ENCODE data around the gene FAM174B.
A peak's percentile ranks its signal among the peaks of the same experiment; 100 is the strongest.

The FAM174B gene

GRCh38 chr15:92606126-92606835 lies 49.3 kb downstream of the FAM174B start:
- H3K27ac Mint-ChIP-seq: no peak overlapping the region

GRCh38 chr15:92605225-92605944 lies 50.2 kb downstream of the FAM174B start:
- Mint-ChIP-seq H3K27me3 (peaks cover 4% of the 10 kb centered on the region), H3K27ac (no peak overlapping the region), H3K9me3 (peaks cover 8% of the 10 kb centered on the region), H3K36me3 (no peaks in the 10 kb centered on the region), H3K4me3 (no peak overlapping the region), H3K4me1 (no peaks in the 10 kb centered on the region)

More at GRCh38 chr15:92606126-92606835, 49.3 kb downstream of the FAM174B start:
- H3K27me3 Mint-ChIP-seq: peaks cover 4% of the 10 kb centered on the region
- H3K9me3 Mint-ChIP-seq: peaks cover 8% of the 10 kb centered on the region
- no peaks in the 10 kb centered on the region for H3K36me3 Mint-ChIP-seq
- no peaks in the 10 kb centered on the region for H3K4me1 Mint-ChIP-seq
- H3K4me3 Mint-ChIP-seq: no peak overlapping the region

GRCh38 chr15:92603743-92604470 lies 51.7 kb downstream of the FAM174B start:
- Mint-ChIP-seq H3K27ac (no peak overlapping the region), H3K27me3 (peaks cover 7% of the 10 kb centered on the region), H3K9me3 (peaks cover 8% of the 10 kb centered on the region), H3K36me3 (no peaks in the 10 kb centered on the region), H3K4me3 (no peak overlapping the region), H3K4me1 (no peaks in the 10 kb centered on the region)

- Mint-ChIP-seq H3K9me3 (peaks cover 8% of the 10 kb centered on the region), H3K27me3 (peaks cover 7% of the 10 kb centered on the region), H3K4me3 (no peak overlapping the region), H3K27ac (no peak overlapping the region), H3K4me1 (no peaks in the 10 kb centered on the region), H3K36me3 (no peaks in the 10 kb centered on the region)
Observed at GRCh38 chr15:92603278-92603677, 52.3 kb downstream of the FAM174B start.

- Mint-ChIP-seq H3K4me3 (no peak overlapping the region), H3K27ac (peak overlapping the region; percentile 23), H3K27me3 (peaks cover 7% of the 10 kb centered on the region), H3K4me1 (no peaks in the 10 kb centered on the region), H3K9me3 (peaks cover 8% of the 10 kb centered on the region), H3K36me3 (no peaks in the 10 kb centered on the region)
Observed at GRCh38 chr15:92602267-92602593, 53.3 kb downstream of the FAM174B start.

GRCh38 chr15:92601592-92602266 lies 53.8 kb downstream of the FAM174B start:
- no peak overlapping the region for H3K4me3 Mint-ChIP-seq
- no peaks in the 10 kb centered on the region for H3K36me3 Mint-ChIP-seq
- peaks cover 7% of the 10 kb centered on the region for H3K27me3 Mint-ChIP-seq
- peaks cover 8% of the 10 kb centered on the region for H3K9me3 Mint-ChIP-seq
- H3K4me1 Mint-ChIP-seq: no peaks in the 10 kb centered on the region
- H3K27ac Mint-ChIP-seq: no peak overlapping the region

GRCh38 chr15:92600856-92601255 lies 54.7 kb downstream of the FAM174B start:
- H3K9me3 Mint-ChIP-seq: peaks cover 1% of the 10 kb centered on the region
- no peaks in the 10 kb centered on the region for H3K36me3 Mint-ChIP-seq
- H3K4me3 Mint-ChIP-seq: no peak overlapping the region
- H3K27ac Mint-ChIP-seq: no peak overlapping the region
- H3K4me1 Mint-ChIP-seq: no peaks in the 10 kb centered on the region
- peaks cover 8% of the 10 kb centered on the region for H3K27me3 Mint-ChIP-seq

- Mint-ChIP-seq H3K4me1 (no peaks in the 10 kb centered on the region), H3K27ac (no peak overlapping the region), H3K36me3 (no peaks in the 10 kb centered on the region), H3K27me3 (peaks cover 10% of the 10 kb centered on the region), H3K9me3 (no peaks in the 10 kb centered on the region), H3K4me3 (no peak overlapping the region)
Observed at GRCh38 chr15:92599394-92599970, 56.1 kb downstream of the FAM174B start.

- no peaks in the 10 kb centered on the region for H3K36me3 Mint-ChIP-seq
- H3K27ac Mint-ChIP-seq: no peak overlapping the region
- peaks cover 10% of the 10 kb centered on the region for H3K27me3 Mint-ChIP-seq
- no peaks in the 10 kb centered on the region for H3K9me3 Mint-ChIP-seq
- H3K4me1 Mint-ChIP-seq: no peaks in the 10 kb centered on the region
- no peak overlapping the region for H3K4me3 Mint-ChIP-seq
Observed at GRCh38 chr15:92597548-92597947, 58.0 kb downstream of the FAM174B start.

- Mint-ChIP-seq H3K4me1 (no peaks in the 10 kb centered on the region), H3K4me3 (no peak overlapping the region), H3K27ac (no peak overlapping the region), H3K27me3 (peaks cover 6% of the 10 kb centered on the region), H3K9me3 (no peaks in the 10 kb centered on the region), H3K36me3 (no peaks in the 10 kb centered on the region)
Observed at GRCh38 chr15:92596623-92597022, 59.0 kb downstream of the FAM174B start.

GRCh38 chr15:92595506-92596381 lies 59.8 kb downstream of the FAM174B start:
- Mint-ChIP-seq H3K9me3 (no peaks in the 10 kb centered on the region), H3K36me3 (no peaks in the 10 kb centered on the region), H3K4me3 (no peak overlapping the region), H3K27me3 (peaks cover 6% of the 10 kb centered on the region), H3K4me1 (no peaks in the 10 kb centered on the region), H3K27ac (no peak overlapping the region)

- Mint-ChIP-seq H3K36me3 (no peaks in the 10 kb centered on the region), H3K27ac (no peak overlapping the region), H3K9me3 (no peaks in the 10 kb centered on the region), H3K4me3 (no peak overlapping the region), H3K27me3 (peaks cover 3% of the 10 kb centered on the region), H3K4me1 (no peaks in the 10 kb centered on the region)
Observed at GRCh38 chr15:92591275-92591674, 64.3 kb downstream of the FAM174B start.

- no peak overlapping the region for H3K27ac Mint-ChIP-seq
- H3K4me3 Mint-ChIP-seq: no peak overlapping the region
- H3K27me3 Mint-ChIP-seq: peaks cover 3% of the 10 kb centered on the region
- H3K4me1 Mint-ChIP-seq: no peaks in the 10 kb centered on the region
- H3K36me3 Mint-ChIP-seq: no peaks in the 10 kb centered on the region
- H3K9me3 Mint-ChIP-seq: no peaks in the 10 kb centered on the region
Observed at GRCh38 chr15:92586966-92587365, 68.6 kb downstream of the FAM174B start.

- Mint-ChIP-seq H3K4me3 (no peak overlapping the region), H3K27me3 (peaks cover 3% of the 10 kb centered on the region), H3K36me3 (no peaks in the 10 kb centered on the region), H3K27ac (no peak overlapping the region), H3K4me1 (no peaks in the 10 kb centered on the region), H3K9me3 (no peaks in the 10 kb centered on the region)
Observed at GRCh38 chr15:92586383-92586942, 69.1 kb downstream of the FAM174B start.
